Erythroblast (primary cell): ENCODE measurements around the gene ANKRD28.

Experiments used
- GATA1 ChIP-seq: IDR thresholded peaks from 2 replicates; pipeline ENCODE4 v1.6.1; 2011; ENCODE audit warnings: low read depth, mild to moderate bottlenecking, control low read depth, low read length, moderate library complexity
- POLR2A ChIP-seq: IDR thresholded peaks from 2 replicates; pipeline ENCODE4 v1.6.1; 2011; ENCODE audit warnings: mild to moderate bottlenecking, low read length

GRCh38 chr3:15634671-15635070 is 163.1 kb downstream of the ANKRD28 start:
- TF ChIP-seq POLR2A, result no peak
- TF ChIP-seq GATA1, result no peak
